A549 (cell line): ENCODE results near the gene MPPED2.

Source experiments
- BHLHE40 ChIP-seq: IDR thresholded peaks from 2 replicates; pipeline ENCODE4 v1.6.1; 2012; ENCODE audit warnings: low read depth, low read length, inconsistent platforms
- POLR2A ChIP-seq: IDR thresholded peaks from 2 replicates; pipeline ENCODE4 v1.6.1; 2012; ENCODE audit warnings: mild to moderate bottlenecking, low read length

DNA sequence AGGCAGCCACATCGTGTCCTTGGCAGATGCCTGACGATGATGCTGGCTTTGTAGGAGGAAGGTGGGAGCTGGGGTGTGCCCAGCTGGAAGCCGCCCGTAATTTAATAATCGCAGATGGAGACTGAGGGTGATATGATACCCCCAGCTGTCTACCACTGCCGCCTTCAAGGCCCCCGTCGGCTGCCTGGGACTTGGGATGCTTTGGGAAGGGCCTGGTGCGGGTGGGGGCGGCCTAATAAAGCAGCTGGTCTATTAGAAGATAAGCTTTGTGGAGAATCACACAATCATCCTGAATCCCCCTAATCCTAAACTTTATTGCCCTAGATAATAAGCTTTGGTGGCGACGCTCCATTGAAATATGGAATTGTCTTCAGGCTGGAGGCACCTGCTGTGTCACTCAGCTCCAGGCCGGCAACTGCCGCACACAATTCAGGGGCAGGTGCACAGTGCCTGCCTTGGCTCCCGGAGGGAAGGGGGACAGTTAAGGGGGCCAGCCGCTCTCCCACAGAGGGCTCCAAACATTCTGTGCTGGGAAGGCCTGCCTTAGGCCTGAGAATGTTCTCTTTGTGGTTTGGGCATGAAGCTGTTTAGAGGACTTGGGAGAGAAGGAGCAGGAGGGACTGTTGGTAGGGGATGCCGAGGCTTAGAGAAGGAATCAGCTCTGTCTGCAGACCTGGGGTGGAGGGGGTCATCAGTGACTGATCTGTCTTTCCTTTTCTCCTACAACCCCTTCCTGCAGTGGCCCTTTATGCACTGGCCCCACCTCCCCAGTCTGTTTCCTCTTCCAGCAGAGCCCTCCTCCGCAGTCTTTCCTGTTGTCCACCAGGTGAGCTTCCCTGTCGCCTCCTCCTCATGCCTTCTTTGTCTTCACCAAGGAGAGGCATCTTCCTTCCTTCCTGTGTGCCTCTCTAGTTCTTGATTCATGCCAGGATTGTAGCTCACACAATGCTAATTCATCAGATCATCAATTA, 198.0 kb downstream of the MPPED2 start:
- TF ChIP-seq POLR2A (no peak), BHLHE40 (no peak)
